DMS79 treated with DMSO at 0.1 percent for 48 hours (cell line): ENCODE data around the gene PLCL1.

Experiments used
- DNase-seq: peaks from one replicate; lab custom pipeline; 2025; lab: John Stamatoyannopoulos, UW

The PLCL1 gene

DNA sequence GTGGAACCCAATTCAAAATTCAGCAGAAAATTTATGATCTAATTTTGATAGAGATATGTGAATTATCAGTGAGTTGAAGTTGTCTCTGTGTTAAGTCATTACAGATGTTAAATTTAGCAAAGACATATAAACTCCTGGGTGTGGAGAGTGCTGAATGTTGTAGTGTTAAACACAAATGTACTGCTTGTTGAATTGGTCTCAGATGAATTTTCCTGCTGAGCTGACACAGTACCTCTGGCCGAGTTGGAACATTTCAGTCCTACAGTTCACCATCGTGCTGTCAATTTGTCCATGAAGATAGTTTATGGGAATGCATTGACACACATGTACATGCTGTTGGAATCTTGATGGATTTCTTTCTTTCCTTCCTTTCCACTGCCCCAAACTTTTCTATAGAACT lies 255.9 kb downstream of the PLCL1 start:
- no peak for DNase-seq

DNA sequence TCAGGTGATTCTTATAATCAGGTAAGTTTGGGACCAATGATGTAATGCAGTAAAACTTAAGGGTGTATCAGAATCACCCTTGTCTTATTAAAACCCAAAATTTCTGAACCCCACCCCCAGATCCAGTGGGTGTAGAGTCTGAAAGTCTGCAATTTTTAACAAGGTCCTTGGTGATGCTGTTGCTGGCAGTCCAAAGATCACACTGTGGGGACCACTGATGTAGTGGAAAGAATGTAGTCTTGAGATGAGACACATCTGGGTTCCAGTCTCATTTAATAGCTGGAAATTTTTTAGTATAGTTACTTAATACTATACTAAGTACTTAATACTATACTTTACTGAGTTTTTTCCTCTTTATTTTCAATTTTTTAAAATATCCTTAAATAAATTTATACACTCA lies 258.4 kb downstream of the PLCL1 start:
- no peak for DNase-seq

DNA sequence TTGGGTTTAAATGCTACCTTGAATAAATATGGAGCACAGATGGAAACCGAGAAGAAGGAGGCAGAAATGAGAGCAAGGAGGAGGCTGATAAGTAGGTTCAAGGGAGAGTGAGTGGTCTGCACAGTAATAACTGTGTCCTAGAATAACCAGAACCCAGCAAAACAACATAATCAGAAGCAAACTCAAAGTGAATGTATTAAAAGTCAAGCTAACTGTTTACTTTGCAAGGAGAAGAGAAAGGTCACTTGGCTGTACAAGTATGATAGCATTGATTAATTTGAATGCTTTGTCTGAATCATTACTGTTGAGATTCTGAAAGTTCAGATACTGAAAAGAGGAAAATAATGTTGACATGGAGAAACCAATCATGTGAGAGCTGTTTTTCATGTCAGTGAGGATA lies 258.8 kb downstream of the PLCL1 start:
- no peak for DNase-seq

DNA sequence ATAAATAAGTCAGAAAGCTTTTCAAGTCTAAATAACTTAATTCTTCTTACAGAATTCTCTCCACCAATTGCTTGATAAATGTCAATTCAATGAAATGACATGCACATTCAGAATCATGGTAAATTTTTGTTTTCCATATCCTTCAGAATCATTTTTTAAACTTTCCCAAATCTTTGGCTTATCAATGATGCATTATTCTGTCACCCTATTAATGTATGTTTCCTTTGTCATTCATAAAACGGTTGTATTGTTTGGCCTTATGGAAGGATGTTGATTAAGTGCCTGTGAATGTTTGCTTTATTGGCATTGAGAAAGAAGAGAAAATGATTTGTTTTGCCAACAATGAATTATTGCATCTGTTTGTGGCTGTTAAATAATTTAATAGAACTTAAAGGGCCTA lies 260.9 kb downstream of the PLCL1 start:
- no peak for DNase-seq

DNA sequence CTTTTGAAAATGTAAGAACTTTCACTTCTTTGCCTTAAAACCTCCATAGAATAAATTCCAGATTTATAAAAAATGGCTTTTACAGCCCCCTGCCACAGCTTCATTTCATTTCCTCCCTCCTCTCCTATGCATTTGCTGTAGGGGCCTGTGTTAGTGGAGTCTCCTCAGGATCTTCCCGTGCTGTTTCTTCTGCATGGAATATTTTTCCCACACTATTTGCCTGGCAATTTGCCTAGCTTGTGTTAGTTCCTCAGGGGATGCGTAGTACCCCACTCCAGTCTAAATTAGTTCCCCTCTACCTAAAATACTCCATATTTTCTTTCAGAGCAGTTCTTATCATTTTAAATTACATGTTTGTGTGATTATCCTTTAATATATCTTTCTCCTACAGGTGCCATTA lies 262.2 kb downstream of the PLCL1 start:
- no peak for DNase-seq

DNA sequence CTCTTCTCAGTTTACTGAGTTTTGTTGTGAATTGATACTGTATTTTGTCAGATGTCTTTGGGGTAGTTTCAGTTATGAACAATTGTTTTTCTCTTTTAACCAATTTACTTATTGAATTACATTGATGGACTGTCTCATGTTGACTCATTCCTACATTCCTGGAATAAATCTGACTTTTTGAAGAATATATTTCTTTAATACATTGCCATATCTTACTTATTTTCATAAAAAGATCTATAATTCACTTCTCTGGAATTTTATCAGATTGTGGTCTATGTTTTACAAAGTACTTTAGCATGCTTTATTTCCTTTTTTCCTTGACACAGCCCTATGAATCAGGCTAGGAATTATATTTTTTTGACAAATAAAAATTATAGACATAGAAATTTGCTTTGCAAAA lies 268.3 kb downstream of the PLCL1 start:
- no peak for DNase-seq

DNA sequence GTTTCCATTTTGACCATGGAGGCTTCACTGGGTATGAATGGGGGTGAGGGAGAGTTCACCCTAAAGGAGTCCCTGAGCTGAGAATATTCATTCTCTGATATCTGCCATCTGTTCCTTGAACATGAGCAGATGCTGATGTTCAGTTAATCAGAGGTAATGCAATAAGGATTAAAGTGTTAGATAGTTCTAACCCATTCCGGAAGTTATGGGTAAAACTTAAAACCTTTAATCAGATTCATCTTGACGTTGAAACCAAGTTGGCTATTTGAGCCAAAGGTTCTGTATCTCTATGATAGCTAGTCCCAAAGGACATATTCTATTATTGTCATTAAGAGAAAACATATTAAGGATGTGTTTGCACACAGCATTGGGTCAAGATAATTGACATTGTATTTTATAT lies 268.9 kb downstream of the PLCL1 start:
- no peak for DNase-seq

DNA sequence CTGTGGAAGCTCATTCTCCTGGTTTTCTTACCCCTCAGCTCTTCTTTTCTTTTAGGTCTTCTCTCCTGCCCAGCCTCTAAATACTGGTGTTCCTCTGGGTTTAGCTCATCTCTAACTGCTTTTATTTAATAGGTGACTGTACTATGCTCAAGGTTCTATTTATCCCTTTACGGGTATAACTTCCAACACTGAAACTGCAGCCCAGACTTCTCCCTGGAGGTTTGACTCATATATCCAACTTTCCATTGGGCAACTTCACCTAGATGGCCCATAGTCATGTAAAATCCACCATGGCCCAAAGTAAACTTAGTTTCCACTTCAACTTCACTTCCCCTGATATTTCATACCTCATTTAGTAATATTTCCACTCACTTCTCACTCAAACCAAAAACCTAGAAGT lies 273.1 kb downstream of the PLCL1 start:
- DNase-seq, result no peak

DNA sequence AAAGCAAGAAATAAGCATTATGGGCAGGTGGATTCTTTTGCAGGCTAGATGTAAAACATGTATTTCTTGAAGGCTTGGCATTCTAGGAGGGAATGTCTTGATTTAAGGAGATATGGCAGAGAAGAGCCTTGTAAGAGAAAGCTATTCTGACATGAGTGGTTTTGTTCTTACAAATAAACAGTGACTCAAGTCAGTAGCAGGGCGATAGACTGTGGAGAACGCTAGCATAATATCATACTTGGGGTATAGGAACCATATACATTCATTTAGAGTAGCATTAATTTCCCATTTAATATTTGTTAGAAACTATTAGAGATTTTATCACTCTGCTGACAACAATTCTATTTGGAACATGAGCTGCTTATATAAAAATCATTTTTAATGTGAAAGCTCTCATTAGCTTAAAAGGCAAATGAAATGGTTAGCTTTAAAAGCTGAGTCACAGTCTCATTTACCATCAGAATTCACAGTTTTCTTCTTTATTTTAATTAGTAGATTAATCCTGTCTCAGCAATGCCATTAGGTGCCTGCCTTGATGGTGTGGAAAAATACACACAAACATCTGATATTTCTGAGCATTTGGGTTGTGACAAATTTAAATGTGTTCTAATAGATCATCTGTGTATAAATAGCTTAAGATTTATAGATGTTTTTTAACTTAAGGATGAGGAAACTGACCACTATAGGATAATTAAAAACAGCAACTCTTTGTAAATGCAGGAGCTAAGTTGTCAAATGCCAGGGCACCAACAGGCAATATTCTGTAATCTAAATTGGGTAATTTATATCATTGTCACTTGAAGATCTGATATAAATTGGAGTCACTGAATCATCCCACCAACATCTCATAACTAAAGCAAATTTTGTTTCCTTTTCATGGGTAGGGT lies 276.7 kb downstream of the PLCL1 start:
- DNase-seq, result no peak

DNA sequence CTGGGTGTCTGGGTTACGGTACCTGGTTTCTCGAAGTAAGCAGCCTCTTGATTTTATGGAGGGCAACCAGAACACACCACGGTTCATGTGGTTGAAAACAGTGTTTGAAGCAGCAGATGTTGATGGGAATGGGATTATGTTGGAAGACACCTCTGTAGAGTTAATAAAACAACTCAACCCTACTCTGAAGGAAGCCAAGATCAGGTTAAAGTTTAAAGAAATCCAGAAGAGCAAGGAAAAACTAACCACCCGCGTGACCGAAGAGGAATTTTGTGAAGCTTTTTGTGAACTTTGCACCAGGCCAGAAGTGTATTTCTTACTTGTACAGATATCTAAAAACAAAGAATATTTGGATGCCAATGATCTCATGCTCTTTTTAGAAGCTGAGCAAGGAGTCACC lies 279.8 kb downstream of the PLCL1 start:
- DNase-seq, result no peak

DNA sequence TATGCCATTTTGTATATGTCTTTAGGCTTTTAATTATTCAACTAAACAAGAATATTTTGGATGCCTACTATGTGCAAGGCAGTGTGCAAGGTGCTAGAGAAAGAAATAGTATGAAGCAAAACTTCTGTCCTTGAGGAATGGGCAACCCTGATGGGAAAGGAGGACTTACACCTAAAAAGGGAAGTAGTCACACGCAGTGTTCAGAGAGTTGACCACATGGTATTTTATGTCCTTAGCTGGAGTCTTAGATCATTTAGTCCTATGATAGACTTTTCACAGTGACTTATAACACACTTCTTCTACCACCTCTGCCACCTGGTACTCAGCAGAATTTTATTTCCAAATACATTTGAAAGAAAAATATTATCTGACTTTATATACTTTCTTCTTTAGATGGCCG lies 291.6 kb downstream of the PLCL1 start:
- no peak for DNase-seq

DNA sequence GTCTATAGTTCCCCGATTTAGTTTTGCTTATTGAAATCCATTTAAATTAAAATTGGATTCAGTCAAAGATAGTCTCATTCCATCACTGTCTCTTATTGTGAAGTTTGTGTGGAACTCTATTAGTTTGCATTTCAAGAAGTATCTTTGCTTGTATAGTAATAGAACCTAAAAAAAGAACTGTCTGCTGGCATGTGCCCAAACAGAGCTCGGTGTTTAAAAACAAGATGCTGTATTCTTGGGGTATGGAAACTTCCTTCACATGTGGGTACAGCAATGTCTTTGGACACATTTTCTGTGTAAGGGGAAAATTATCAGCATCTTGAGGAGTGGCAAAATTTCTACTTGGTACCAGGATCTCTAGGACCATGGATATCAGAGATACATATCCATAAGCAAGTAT lies 292.6 kb downstream of the PLCL1 start:
- DNase-seq, result no peak

DNA sequence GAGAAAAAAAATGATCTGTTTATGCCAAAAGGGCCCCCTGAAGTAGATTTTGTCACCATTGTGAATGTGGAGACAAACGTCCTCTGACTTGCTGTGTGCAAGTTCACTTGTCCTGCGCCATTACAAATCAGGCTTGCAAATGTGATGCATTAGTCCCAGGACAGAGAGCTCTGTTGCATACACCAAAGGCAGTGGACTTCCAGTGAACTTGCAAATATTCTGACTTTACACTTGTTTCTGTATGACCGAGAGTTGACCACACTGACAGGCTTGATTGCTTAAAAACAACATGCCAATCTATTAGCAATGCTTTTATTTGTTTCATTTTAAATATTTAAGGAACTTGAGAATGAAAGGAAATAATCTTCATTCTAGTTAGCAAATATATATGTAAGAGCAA lies 293.2 kb downstream of the PLCL1 start:
- no peak for DNase-seq

DNA sequence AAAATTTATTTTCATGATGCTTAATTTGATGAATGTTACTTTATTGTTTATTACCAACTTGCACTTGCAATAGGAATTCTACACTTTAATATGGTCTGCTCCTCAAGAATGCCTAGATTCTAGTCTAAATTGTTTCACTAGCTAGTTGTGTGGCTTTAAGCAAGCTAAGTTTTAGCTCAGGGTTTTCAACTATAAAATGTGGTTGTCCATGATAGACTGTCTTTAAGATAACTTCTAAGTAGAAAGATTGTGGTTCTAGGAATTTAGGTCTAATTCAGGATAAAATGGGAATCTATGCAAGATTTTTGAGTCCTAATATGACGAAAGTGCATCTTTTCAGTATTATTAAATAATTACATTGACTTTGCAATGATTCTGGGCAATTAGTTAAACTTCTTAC lies 294.0 kb downstream of the PLCL1 start:
- no peak for DNase-seq

DNA sequence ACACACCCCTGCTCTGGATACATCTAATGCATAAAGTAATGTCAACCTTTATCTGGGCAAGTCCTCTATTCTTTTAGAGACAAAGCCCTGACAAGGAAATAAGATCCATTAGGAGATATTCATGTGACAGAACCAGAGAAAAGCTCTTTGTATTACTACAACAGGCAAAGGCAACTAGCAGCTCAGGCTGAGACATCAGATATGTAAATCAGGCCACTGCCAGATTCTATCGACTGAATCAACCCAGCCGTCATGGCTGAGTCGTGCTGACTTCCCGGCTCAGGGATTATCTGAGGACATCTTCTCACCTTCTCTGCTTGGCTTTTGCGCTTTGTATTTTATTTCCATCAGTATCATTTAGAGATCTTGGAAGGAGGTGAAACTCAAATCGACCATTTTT lies 294.5 kb downstream of the PLCL1 start:
- no peak for DNase-seq

DNA sequence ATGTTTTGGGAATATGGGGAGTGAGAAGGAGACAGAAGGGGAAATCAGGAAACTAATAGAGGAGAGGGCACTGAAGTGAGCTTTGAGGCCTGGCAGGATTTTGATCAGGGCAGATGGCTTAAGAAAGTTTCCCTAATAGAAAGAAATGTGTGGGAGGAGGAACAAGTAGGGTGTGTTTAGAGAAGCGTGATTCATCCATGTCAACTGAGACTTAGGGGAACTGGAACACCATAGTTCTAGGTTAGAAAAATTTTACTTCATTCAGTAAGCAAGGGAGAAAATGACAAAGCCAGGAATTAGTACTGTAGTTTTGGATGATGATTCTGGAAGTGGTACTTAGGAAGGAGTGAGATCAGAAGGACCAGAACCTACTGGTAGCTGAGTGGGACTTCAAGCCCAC lies 296.0 kb downstream of the PLCL1 start:
- no peak for DNase-seq

DNA sequence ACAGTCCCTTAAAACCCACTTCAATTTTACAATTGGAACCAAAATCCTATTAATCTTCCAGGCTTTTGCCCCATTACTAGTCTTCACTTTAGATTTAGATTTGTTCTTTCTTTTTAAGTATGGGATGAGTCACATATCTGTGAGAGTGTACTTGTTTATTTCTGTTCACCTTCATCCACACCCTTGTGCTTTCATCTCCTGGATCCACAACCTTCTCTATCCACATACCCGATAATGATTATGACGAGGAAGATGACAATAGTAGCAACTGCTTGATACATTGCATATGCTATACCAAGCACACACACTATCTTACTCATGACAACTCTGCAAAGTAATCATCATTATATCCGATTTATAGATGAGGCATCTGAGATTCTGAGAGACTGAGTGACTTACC lies 297.3 kb downstream of the PLCL1 start:
- no peak for DNase-seq

DNA sequence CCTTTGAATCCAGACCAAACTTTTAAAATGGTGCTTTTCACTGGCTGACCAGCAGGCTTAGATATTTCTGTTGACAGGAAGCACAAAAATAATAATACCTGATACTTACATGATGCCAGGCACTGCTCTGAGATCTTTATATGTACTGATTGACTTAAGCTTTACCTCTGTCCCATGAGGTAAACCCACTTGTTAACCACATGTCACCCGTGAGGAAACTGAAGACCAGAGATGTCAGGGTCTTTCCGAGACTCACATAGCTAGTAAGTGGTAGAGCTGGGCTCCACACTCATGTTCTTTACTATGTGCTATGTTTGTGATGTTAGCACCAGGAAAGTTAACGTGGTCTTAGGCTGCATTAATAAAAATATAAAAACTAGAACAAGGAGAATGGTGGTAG lies 297.7 kb downstream of the PLCL1 start:
- no peak for DNase-seq

DNA sequence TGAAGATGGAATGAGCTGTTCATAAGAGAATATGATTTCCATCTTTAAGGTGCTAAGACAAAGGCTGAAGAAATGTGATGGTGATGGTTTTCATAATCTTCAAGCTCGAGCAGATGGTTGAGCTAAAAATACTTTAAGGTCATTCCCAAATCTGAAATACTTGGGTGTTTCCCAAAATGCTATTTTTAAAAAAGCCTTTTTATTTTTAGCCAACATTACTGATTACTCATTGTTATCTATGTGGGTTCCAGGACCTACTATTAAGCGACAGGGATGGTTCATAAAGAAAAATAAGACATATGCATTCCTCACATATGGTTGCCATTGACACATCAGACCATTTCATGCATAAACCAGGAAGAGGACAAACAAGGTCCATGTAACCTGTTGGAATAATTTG lies 298.5 kb downstream of the PLCL1 start:
- no peak for DNase-seq

DNA sequence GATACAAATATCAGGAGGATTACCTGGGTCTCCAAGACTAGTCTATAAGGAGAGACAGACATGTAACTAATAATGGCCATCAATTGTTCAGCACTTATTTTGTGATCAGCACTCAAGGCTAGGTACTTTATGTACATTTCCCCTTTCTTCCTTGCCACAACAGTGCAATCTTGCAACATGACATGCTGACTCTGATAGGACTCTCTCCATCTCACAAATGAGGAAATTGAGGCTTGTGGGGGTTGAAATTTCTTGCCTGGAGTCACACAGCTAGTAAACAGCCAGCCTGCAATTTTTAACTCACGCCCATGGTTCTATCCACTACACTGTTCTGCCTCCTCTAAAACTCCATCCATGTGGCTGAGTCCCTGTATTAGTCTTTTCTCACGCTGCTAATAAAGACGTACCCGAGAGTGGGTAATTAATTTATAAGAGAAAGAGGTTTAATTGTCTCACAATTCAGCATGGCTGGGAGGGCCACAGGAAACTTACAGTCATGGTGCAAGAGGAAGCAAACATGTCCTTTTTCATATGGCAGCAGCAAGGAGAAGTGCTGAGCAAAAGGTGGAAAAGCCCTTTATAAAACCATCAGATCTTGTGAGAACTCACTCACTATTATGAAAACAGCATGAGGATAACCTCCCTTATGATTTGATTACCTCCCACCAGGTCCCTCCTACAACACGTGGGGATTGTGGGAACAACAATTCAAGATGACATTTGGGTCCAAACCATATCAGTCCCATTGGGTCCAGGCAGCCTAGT lies 302.4 kb downstream of the PLCL1 start:
- no peak for DNase-seq

DNA sequence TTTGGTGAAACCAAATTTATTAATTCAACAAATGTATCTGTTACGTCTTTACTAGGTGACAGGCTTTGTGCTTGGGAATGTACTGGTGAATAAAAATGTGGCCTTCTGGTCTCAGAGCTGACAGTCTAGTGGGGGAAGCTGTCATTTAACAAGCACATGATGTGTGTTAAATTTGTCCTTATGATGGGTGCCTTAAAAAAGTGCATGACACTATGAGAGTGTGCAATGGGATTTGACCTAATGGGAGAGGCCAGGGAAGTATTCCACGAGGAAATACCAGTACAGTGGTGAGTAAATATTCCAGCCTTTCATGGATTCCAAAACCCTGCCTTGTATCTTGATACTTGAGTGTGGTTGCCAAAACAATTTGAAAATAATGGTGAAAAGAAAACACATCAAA lies 308.9 kb downstream of the PLCL1 start:
- DNase-seq, result no peak

DNA sequence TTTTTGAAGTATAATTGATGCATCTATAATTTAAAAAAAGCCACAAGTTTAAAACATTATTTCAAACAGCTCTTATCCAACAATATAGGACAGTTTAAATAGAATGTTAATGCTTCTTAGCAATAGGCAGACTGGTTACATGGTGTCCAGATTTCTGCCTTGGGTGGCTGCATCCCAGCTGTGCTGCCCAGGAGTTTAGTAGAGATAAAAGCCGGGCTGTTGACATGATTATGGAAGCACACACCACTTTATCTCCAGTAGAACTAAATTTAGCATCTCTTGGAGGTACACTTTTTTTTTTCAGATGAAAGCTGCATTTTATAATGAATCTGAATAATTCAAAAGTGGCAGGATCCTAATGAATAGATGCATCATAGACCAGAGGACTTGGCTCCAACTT lies 309.7 kb downstream of the PLCL1 start:
- no peak for DNase-seq

DNA sequence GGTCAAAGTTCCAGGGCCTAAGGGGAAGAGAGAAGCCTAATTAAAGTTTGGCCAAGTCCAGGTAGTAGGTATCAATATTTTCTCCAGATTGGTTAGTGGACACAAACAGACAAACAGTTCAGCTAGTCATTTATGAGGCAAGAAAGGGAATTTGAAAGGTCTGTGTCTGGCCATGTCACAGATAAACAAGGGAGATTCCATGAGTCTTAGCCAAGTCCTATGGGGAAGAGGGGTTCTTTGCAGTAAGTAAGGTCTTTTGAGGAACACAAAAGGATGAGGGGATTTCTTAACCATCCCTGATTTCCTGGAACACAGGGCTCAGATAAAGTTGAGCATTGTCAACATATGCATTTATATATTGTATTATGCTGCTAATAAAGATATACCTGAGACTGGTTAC lies 310.8 kb downstream of the PLCL1 start:
- DNase-seq, result no peak

DNA sequence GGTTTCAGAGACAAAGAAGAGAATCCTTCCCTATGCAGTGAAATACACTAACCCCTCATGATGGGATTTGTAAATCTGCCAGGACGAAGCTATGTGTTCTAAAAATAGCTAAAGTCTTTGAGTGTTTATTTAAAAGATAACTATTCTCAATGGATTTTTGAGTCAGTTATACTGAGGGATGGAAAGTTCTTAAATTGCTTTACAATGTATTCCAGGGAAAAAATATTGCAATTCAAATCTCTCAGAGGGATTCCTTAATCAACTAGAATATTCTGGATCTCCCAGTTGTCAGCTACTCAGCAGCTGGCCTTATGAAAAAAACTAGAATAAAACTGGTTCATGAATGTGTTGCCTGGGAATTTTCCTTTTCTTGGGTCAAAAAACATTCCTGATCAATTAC lies 312.4 kb downstream of the PLCL1 start:
- no peak for DNase-seq
